Type B pancreatic cell (in vitro differentiated cells): ENCODE results near the gene ACTR1B. TPM values are rescaled to one million over a fixed set of nuclear protein-coding genes. Genes with fewer than 3 reads are reported as not detected.

Experiments used
- DNase-seq: peaks from one replicate; pipeline ENCODE4 v3.0.0; 2021; ENCODE audit warnings: mixed read lengths; ENCODE audit not compliant: unreplicated experiment; ENCODE audit errors: extremely low spot score
- H3K27ac Mint-ChIP-seq: 2 replicates; pipeline ENCODE4 v1.8.0; 2021; ENCODE audit warnings: mild to moderate bottlenecking, mixed read lengths
- H3K27me3 Mint-ChIP-seq: 2 replicates; pipeline ENCODE4 v1.8.0; 2021; ENCODE audit warnings: mixed read lengths
- H3K36me3 Mint-ChIP-seq: 2 replicates; pipeline ENCODE4 v1.8.0; 2021; ENCODE audit warnings: mixed read lengths
- H3K4me1 Mint-ChIP-seq: one replicate; pipeline ENCODE4 v1.8.0; 2021; ENCODE audit warnings: mixed read lengths; ENCODE audit not compliant: unreplicated experiment
- H3K4me3 Mint-ChIP-seq: 2 replicates; pipeline ENCODE4 v1.8.0; 2021; ENCODE audit warnings: mild to moderate bottlenecking, mixed read lengths
- H3K9me3 Mint-ChIP-seq: 2 replicates; pipeline ENCODE4 v1.8.0; 2021; ENCODE audit warnings: mixed read lengths
- total RNA-seq: library from RNA; stranded (reverse); gene quantifications from 2 replicates; pipeline ENCODE4 v1.2.1, GENCODE V29; 2021; ENCODE audit warnings: low replicate concordance
- TF ChIP-seq, protein P1 (sequence below): fragments of 200-600 bp; sonication (generic); conservative IDR thresholded peaks from 2 replicates; pipeline ENCODE4 v1.5.0; 2021; ENCODE audit warnings: antibody characterized with exemption, mild to moderate bottlenecking

The ACTR1B gene
- total RNA-seq, 1 donor from 2014 or later = 69.0 TPM

DNA sequence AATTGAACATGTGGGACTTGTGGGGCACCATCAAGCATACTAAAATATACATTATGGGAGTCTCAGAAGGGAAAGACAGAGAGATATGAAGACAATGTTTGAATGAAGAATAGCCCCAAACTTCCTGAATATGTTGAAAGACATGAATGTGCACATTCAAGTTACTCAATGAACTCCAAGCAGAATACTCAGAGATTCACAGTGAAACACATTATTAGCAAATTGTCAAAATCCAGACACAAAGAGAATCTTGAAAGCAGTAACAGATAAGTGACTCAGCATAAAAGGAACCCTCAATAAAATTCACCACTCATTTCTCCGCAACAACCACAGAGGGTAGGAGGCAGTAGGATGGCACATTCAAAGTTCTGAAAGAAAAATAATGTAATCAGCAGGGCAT lies 14.5 kb upstream of the ACTR1B start:
- no peak for DNase-seq
- no peaks in the 10 kb centered on the region for H3K9me3 Mint-ChIP-seq
- TF ChIP-seq, protein P1, sequence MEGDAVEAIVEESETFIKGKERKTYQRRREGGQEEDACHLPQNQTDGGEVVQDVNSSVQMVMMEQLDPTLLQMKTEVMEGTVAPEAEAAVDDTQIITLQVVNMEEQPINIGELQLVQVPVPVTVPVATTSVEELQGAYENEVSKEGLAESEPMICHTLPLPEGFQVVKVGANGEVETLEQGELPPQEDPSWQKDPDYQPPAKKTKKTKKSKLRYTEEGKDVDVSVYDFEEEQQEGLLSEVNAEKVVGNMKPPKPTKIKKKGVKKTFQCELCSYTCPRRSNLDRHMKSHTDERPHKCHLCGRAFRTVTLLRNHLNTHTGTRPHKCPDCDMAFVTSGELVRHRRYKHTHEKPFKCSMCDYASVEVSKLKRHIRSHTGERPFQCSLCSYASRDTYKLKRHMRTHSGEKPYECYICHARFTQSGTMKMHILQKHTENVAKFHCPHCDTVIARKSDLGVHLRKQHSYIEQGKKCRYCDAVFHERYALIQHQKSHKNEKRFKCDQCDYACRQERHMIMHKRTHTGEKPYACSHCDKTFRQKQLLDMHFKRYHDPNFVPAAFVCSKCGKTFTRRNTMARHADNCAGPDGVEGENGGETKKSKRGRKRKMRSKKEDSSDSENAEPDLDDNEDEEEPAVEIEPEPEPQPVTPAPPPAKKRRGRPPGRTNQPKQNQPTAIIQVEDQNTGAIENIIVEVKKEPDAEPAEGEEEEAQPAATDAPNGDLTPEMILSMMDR = no peak
- no peaks in the 10 kb centered on the region for H3K27me3 Mint-ChIP-seq
- peak overlapping the region; percentile 77 for H3K27ac Mint-ChIP-seq
- H3K36me3 Mint-ChIP-seq = peaks cover 3% of the 10 kb centered on the region
- peaks cover 10% of the 10 kb centered on the region for H3K4me1 Mint-ChIP-seq
- H3K4me3 Mint-ChIP-seq = no peak overlapping the region

DNA sequence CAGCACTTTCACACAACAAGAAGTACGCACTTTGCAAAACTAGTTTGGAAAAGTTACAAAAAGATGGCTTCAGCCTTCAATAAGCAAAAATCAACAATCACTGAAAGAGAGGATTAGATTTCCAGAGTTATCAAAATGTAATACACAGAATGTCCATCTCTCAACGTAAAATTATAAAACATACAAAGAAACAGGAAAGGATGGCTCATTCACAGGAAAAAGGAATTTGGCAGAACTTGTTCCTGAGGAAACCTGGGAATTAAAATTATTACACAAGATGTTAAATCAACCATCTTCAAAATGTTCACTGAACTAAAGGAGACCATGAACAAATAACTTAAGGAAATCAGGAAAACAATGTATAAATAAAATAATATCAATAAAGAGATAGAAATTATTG lies 13.6 kb upstream of the ACTR1B start:
- TF ChIP-seq, protein P1 = no peak
- H3K27me3 Mint-ChIP-seq = no peaks in the 10 kb centered on the region
- H3K4me1 Mint-ChIP-seq = peaks cover 14% of the 10 kb centered on the region
- no peaks in the 10 kb centered on the region for H3K9me3 Mint-ChIP-seq
- H3K4me3 Mint-ChIP-seq = no peak overlapping the region
- no peak for DNase-seq
- H3K36me3 Mint-ChIP-seq = peaks cover 3% of the 10 kb centered on the region
- no peak overlapping the region for H3K27ac Mint-ChIP-seq

GRCh38 chr2:97676620-97677019 lies 12.8 kb upstream of the ACTR1B start:
- Mint-ChIP-seq H3K9me3 (no peaks in the 10 kb centered on the region), H3K4me3 (no peak overlapping the region), H3K27ac (no peak overlapping the region), H3K27me3 (no peaks in the 10 kb centered on the region), H3K36me3 (peaks cover 3% of the 10 kb centered on the region), H3K4me1 (peaks cover 14% of the 10 kb centered on the region)
- DNase-seq = no peak
- TF ChIP-seq, protein P1 = no peak

GRCh38 chr2:97675430-97676113 lies 11.7 kb upstream of the ACTR1B start:
- Mint-ChIP-seq H3K27me3 (no peaks in the 10 kb centered on the region), H3K4me3 (no peak overlapping the region), H3K27ac (no peak overlapping the region), H3K36me3 (peaks cover 3% of the 10 kb centered on the region), H3K9me3 (no peaks in the 10 kb centered on the region), H3K4me1 (peaks cover 14% of the 10 kb centered on the region)
- TF ChIP-seq, protein P1 = no peak
- no peak for DNase-seq

- Mint-ChIP-seq H3K9me3 (no peaks in the 10 kb centered on the region), H3K27me3 (no peaks in the 10 kb centered on the region), H3K36me3 (peaks cover 3% of the 10 kb centered on the region), H3K4me3 (no peak overlapping the region), H3K4me1 (peaks cover 14% of the 10 kb centered on the region), H3K27ac (peak overlapping the region; percentile 73)
- no peak for DNase-seq
- TF ChIP-seq, protein P1 = no peak
Observed at GRCh38 chr2:97673915-97674283, 10.1 kb upstream of the ACTR1B start.
